SK-N-SH (cell line): ENCODE measurements around the gene SGCA.

Source experiments
- CTCF ChIP-seq: fragments of 200-600 bp; sonication (generic); IDR thresholded peaks from 2 replicates; pipeline ENCODE4 v1.6.1; 2017; ENCODE audit warnings: antibody characterized with exemption, mild to moderate bottlenecking, moderate library complexity
- EP300 ChIP-seq, 2 experiments: IDR thresholded peaks; 2 replicates each; pipeline versions ENCODE4 v1.4.0 to v1.6.1; 2012; ENCODE audit warnings: borderline replicate concordance in 1 of 2, low read depth in 1 of 2, low read length in 1 of 2
- EZH2phosphoT487 ChIP-seq: fragments of 200-600 bp; sonication (generic); IDR thresholded peaks from 2 replicates; pipeline ENCODE4 v1.6.1; 2017; ENCODE audit warnings: low read depth, mixed run types, mild to moderate bottlenecking, antibody characterized with exemption, moderate library complexity, borderline replicate concordance
- GABPA ChIP-seq: IDR thresholded peaks from 2 replicates; pipeline ENCODE4 v1.4.0; 2012; ENCODE audit warnings: low read depth, mild to moderate bottlenecking
- POLR2AphosphoS5 ChIP-seq: IDR thresholded peaks from 2 replicates; pipeline ENCODE4 v1.6.1; 2012; ENCODE audit warnings: low read depth, low read length
- RAD21 ChIP-seq: IDR thresholded peaks from 2 replicates; pipeline ENCODE4 v1.6.1; 2012; ENCODE audit warnings: mild to moderate bottlenecking, low read length
- RFX5 ChIP-seq: IDR thresholded peaks from 2 replicates; pipeline ENCODE4 v1.6.1; 2012; ENCODE audit warnings: mild to moderate bottlenecking, improper control_type of control experiment, low read length
- SIN3A ChIP-seq: IDR thresholded peaks from 2 replicates; pipeline ENCODE4 v1.6.1; 2012; ENCODE audit warnings: low read depth, mild to moderate bottlenecking, low read length, moderate library complexity, borderline replicate concordance
- TF ChIP-seq, protein P1 (sequence below): IDR thresholded peaks from 2 replicates; pipeline ENCODE4 v1.6.1; 2012; ENCODE audit warnings: mild to moderate bottlenecking, low read depth, low read length, moderate library complexity
- TF ChIP-seq, protein P2 (sequence below): fragments of 150-350 bp; IDR thresholded peaks from 2 replicates; pipeline ENCODE4 v1.6.1; 2017; ENCODE audit warnings: antibody characterized with exemption, low read length, low read depth, borderline replicate concordance
- TF ChIP-seq, protein P3 (sequence below): fragments of 150-350 bp; IDR thresholded peaks from 2 replicates; pipeline ENCODE4 v1.6.1; 2016; ENCODE audit warnings: mild to moderate bottlenecking, low read depth, low read length
- TF ChIP-seq, protein P4 (sequence below): IDR thresholded peaks from 2 replicates; pipeline ENCODE4 v1.4.0; 2012; ENCODE audit warnings: low read depth
- TF ChIP-seq, protein P5 (sequence below): IDR thresholded peaks from 2 replicates; pipeline ENCODE4 v1.4.0; 2012; ENCODE audit warnings: low read depth, borderline replicate concordance

DNA sequence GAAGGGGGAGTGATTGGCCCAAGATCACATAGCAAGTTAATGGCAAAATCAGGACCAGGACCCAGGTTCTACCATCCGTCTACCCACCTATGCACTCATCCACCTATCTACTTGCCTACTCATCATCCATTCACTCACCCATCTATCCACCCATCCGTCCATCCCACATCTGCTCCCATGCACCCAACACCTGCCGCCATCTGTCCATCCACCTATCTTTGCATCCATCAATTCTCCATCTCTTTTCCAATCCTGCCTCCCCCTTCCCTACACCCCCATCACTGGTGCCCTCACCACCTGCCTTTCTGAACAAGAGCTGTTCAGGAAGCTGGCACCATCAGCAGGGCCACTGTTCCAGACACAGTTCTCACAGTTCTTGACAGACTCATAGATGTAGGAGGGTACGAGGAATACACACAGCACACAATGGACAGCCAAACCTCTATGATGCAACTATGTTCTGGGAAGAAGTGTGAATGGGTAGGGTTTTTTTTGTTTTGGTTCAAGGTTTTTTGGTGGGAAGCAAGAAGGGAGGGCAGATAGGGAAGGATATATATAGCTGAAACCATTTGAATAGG, 40.3 kb upstream of the SGCA start:
- no peak for TF ChIP-seq CTCF
- TF ChIP-seq GABPA = no peak
- TF ChIP-seq POLR2AphosphoS5 = no peak
- TF ChIP-seq, protein P1, sequence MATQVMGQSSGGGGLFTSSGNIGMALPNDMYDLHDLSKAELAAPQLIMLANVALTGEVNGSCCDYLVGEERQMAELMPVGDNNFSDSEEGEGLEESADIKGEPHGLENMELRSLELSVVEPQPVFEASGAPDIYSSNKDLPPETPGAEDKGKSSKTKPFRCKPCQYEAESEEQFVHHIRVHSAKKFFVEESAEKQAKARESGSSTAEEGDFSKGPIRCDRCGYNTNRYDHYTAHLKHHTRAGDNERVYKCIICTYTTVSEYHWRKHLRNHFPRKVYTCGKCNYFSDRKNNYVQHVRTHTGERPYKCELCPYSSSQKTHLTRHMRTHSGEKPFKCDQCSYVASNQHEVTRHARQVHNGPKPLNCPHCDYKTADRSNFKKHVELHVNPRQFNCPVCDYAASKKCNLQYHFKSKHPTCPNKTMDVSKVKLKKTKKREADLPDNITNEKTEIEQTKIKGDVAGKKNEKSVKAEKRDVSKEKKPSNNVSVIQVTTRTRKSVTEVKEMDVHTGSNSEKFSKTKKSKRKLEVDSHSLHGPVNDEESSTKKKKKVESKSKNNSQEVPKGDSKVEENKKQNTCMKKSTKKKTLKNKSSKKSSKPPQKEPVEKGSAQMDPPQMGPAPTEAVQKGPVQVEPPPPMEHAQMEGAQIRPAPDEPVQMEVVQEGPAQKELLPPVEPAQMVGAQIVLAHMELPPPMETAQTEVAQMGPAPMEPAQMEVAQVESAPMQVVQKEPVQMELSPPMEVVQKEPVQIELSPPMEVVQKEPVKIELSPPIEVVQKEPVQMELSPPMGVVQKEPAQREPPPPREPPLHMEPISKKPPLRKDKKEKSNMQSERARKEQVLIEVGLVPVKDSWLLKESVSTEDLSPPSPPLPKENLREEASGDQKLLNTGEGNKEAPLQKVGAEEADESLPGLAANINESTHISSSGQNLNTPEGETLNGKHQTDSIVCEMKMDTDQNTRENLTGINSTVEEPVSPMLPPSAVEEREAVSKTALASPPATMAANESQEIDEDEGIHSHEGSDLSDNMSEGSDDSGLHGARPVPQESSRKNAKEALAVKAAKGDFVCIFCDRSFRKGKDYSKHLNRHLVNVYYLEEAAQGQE = no peak
- TF ChIP-seq RFX5 = no peak
- TF ChIP-seq, protein P2, sequence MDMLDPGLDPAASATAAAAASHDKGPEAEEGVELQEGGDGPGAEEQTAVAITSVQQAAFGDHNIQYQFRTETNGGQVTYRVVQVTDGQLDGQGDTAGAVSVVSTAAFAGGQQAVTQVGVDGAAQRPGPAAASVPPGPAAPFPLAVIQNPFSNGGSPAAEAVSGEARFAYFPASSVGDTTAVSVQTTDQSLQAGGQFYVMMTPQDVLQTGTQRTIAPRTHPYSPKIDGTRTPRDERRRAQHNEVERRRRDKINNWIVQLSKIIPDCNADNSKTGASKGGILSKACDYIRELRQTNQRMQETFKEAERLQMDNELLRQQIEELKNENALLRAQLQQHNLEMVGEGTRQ = no peak
- no peak for TF ChIP-seq SIN3A
- TF ChIP-seq RAD21 = no peak
- TF ChIP-seq, protein P3, sequence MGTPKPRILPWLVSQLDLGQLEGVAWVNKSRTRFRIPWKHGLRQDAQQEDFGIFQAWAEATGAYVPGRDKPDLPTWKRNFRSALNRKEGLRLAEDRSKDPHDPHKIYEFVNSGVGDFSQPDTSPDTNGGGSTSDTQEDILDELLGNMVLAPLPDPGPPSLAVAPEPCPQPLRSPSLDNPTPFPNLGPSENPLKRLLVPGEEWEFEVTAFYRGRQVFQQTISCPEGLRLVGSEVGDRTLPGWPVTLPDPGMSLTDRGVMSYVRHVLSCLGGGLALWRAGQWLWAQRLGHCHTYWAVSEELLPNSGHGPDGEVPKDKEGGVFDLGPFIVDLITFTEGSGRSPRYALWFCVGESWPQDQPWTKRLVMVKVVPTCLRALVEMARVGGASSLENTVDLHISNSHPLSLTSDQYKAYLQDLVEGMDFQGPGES = no peak
- no peak for TF ChIP-seq EZH2phosphoT487
- TF ChIP-seq, protein P4, sequence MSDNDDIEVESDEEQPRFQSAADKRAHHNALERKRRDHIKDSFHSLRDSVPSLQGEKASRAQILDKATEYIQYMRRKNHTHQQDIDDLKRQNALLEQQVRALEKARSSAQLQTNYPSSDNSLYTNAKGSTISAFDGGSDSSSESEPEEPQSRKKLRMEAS = no peak
- TF ChIP-seq, protein P5, sequence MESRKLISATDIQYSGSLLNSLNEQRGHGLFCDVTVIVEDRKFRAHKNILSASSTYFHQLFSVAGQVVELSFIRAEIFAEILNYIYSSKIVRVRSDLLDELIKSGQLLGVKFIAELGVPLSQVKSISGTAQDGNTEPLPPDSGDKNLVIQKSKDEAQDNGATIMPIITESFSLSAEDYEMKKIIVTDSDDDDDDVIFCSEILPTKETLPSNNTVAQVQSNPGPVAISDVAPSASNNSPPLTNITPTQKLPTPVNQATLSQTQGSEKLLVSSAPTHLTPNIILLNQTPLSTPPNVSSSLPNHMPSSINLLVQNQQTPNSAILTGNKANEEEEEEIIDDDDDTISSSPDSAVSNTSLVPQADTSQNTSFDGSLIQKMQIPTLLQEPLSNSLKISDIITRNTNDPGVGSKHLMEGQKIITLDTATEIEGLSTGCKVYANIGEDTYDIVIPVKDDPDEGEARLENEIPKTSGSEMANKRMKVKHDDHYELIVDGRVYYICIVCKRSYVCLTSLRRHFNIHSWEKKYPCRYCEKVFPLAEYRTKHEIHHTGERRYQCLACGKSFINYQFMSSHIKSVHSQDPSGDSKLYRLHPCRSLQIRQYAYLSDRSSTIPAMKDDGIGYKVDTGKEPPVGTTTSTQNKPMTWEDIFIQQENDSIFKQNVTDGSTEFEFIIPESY = no peak
- no peak for TF ChIP-seq EP300 (IDR thresholded peaks at IDR 0.05; ENCODE audit: borderline replicate concordance in 1 of 2, low read depth in 1 of 2, low read length in 1 of 2)
